ENCODE data around the gene CFAP90. TPM values are rescaled to one million over a fixed set of nuclear protein-coding genes. Genes with fewer than 3 reads are reported as not detected.

CFAP90 gene
- polyA plus RNA-seq, 1 experiment = 0.10 TPM

DNA sequence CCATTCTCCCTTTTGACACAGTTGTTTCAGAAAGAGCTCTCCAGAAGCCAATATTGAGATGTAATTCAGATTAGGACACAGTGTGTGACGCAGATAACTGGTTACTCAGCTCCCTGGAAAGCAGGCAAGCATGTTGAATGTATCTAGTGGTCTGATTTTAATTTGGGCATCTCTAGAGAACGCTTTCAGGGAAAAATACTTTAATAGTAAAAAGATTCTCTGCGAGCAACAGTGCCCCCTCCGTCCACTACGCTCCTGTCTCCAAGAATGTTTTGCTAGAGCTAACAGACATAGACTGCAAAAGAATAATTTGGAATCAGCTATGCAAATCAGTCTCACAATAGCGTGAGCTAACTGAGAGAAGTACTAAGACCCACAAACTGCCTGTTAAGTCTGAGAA lies 23.3 kb downstream of the CFAP90 start:
- Histone ChIP-seq H3K27me3 (ENCODE audit: control insufficient read depth, insufficient read depth, low read length) (no peaks in the 10 kb centered on the region), H3K36me3 (ENCODE audit: control insufficient read depth, insufficient read depth, low read length) (no peaks in the 10 kb centered on the region), H3K4me3 (ENCODE audit: low read depth, low read length) (no peak overlapping the region)
- CTCF ChIA-PET = interaction anchor here (1.0 kb wide), 1 partner anchor 11 kb away, joined by 3 read pairs; no protein-coding TSS in a partner anchor
- TF ChIP-seq, protein P1, sequence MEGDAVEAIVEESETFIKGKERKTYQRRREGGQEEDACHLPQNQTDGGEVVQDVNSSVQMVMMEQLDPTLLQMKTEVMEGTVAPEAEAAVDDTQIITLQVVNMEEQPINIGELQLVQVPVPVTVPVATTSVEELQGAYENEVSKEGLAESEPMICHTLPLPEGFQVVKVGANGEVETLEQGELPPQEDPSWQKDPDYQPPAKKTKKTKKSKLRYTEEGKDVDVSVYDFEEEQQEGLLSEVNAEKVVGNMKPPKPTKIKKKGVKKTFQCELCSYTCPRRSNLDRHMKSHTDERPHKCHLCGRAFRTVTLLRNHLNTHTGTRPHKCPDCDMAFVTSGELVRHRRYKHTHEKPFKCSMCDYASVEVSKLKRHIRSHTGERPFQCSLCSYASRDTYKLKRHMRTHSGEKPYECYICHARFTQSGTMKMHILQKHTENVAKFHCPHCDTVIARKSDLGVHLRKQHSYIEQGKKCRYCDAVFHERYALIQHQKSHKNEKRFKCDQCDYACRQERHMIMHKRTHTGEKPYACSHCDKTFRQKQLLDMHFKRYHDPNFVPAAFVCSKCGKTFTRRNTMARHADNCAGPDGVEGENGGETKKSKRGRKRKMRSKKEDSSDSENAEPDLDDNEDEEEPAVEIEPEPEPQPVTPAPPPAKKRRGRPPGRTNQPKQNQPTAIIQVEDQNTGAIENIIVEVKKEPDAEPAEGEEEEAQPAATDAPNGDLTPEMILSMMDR (IDR thresholded peaks at IDR 0.05; ENCODE audit: insufficient read depth, low read depth, low read length) = peak; percentile 21; the same call in 1 of the 2 replicates
- POLR2A ChIA-PET = no interaction called here
- no peak for DNase-seq (ENCODE audit: low read depth)

DNA sequence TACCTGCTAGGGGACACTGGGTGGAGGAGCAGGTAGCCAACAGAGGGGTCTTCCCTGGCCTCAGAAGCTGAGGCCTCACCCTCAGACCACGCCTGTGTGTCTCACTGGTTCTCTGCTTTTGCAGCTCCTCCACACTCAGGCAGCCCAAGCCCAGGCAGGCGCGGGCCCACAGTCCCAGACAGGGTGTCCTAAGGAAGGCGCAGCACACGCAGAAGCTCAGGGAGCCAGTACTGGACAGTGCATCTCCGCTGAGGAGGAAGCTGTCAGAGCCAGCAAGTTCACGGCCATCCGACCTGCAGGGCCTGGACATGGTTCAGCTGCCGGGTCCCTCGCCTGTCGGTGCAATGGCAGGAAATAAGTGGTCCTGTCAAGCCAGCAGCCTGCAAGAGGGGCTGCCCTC lies 25.3 kb downstream of the CFAP90 start:
- DNase-seq (ENCODE audit: low read depth) = no peak
- TF ChIP-seq, protein P1 (IDR thresholded peaks at IDR 0.05; ENCODE audit: insufficient read depth, low read depth, low read length) = no peak
- Histone ChIP-seq H3K27me3 (ENCODE audit: control insufficient read depth, insufficient read depth, low read length) (no peaks in the 10 kb centered on the region), H3K36me3 (ENCODE audit: control insufficient read depth, insufficient read depth, low read length) (no peaks in the 10 kb centered on the region), H3K4me3 (ENCODE audit: low read depth, low read length) (no peak overlapping the region)
- ChIA-PET POLR2A (no interaction called here), CTCF (interaction anchor here (0.5 to 1.0 kb wide), 2 partner anchors 12 to 18 kb away, joined by 3 read pairs; no protein-coding TSS in a partner anchor)

DNA sequence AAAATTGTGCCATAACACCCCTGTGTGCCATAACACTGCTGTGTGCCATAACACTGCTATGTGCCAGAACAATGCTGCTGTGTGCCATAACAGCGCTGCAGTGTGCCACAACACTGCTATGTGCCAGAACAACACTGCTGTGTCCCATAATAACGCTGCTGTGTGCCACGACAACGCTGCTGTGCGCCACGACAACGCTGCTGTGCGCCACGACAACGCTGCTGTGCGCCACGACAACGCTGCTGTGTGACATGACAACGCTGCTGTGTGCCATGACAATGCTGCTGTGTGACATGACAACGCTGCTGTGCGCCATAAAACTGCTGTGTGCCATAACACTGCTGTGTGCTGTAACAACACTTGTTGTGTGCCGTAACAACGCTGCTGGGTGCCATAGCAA lies 25.9 kb downstream of the CFAP90 start:
- CTCF ChIA-PET = no interaction called here
- TF ChIP-seq, protein P1 (IDR thresholded peaks at IDR 0.05; ENCODE audit: insufficient read depth, low read depth, low read length) = no peak
- no peak for DNase-seq (ENCODE audit: low read depth)
- no peaks in the 10 kb centered on the region for H3K27me3 ChIP-seq (ENCODE audit: control insufficient read depth, insufficient read depth, low read length)
- no peaks in the 10 kb centered on the region for H3K36me3 ChIP-seq (ENCODE audit: control insufficient read depth, insufficient read depth, low read length)
- H3K4me3 ChIP-seq (ENCODE audit: low read depth, low read length) = no peak overlapping the region
- POLR2A ChIA-PET = no interaction called here

DNA sequence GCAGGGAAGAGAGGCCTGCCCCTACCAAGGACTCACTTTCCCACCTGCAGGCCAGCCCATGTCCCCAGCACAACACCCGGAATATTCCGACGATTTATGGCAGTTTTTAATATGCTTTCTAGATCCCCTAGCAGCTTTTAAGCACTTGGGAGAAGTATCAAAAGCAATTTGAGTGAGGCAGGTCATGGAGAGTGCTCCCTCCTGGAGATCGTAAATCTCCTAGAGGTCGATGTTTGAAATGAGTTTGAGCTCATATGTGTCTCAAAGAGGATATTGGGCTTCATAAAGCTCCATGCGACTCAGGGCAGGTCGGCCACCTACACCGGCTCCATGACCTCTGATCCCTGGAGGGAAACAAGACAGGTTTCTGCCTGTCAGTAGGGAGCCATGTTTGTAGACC lies 27.3 kb downstream of the CFAP90 start:
- no peak overlapping the region for H3K4me3 ChIP-seq (ENCODE audit: low read depth, low read length)
- no peak for DNase-seq (ENCODE audit: low read depth)
- POLR2A ChIA-PET = no interaction called here
- CTCF ChIA-PET = no interaction called here
- TF ChIP-seq, protein P1 (IDR thresholded peaks at IDR 0.05; ENCODE audit: insufficient read depth, low read depth, low read length) = no peak
- H3K36me3 ChIP-seq (ENCODE audit: control insufficient read depth, insufficient read depth, low read length) = no peaks in the 10 kb centered on the region
- H3K27me3 ChIP-seq (ENCODE audit: control insufficient read depth, insufficient read depth, low read length) = no peaks in the 10 kb centered on the region

DNA sequence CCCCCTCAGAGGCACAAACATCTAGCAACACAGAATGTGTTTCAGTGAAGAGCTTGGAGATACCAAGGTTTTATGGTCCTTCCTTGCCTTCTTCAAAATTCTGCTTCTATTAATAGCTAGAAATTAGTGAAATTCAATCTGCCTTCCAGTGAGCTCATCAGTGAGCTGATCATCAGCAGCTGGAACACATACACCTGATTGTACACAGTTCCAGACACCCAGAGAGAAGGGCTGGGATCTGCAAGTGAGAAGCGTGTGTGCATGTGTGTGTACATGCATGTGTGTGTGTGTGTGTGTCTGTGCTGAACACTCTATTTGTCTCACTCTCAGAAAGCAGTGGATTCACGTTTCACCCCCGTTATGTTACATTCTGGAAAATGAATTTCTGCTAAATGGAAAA lies 28.5 kb downstream of the CFAP90 start:
- no peaks in the 10 kb centered on the region for H3K27me3 ChIP-seq (ENCODE audit: control insufficient read depth, insufficient read depth, low read length)
- DNase-seq (ENCODE audit: low read depth) = no peak
- ChIA-PET POLR2A (no interaction called here), CTCF (no interaction called here)
- H3K4me3 ChIP-seq (ENCODE audit: low read depth, low read length) = no peak overlapping the region
- H3K36me3 ChIP-seq (ENCODE audit: control insufficient read depth, insufficient read depth, low read length) = no peaks in the 10 kb centered on the region
- TF ChIP-seq, protein P1 (IDR thresholded peaks at IDR 0.05; ENCODE audit: insufficient read depth, low read depth, low read length) = no peak
